NCI-H1092 (cell line): ENCODE data around the gene REG3A.

Source experiments
- DNase-seq: peaks from one replicate; lab custom pipeline; 2025; lab: John Stamatoyannopoulos, UW

The REG3A gene

GRCh38 chr2:79120194-79120713 is 39.3 kb downstream of the REG3A start, which contains the start of gene REG1A:
Gene REG1A (plus strand): TSS chr2:79120488. CDS start chr2:79120862, 374 bp downstream.
- DNase-seq: no peak

GRCh38 chr2:79116997-79117928 is 42.3 kb downstream of the REG3A start:
- DNase-seq: no peak

DNA sequence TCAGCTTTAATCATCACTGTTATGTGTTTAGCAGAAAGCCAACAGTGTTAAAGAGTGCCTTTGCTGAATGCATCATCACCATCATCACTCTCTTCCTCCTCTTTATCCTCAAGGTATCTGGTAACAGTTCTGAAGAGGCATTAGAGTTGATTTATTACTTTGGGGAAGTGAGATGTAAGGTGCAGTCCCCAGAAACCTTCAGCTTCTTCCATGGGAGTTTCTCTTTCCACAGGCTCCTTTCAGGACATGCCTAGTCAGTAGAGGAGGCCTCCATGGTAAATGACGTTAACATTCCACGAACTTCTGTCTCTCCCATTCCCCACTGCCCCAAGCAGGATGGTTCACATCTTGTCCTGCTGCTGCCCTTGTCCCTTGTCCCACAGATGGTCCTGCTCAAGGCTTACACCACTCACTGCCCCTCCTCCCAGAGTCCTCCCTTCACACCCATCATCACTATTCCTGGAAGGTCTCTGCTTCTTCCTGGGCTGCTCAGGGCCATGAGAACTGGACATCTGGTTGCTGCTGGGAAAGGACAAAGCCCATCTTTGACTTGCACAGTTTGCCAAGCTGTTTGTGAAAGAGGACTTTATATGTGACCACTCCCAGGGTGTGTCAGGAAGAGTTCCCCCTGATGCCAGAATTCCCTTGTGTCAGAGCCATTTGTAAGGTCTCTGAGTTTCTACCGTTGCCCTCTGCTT is 44.6 kb downstream of the REG3A start:
- DNase-seq: no peak

- no peak for DNase-seq
Observed at GRCh38 chr2:79112269-79112668, 47.3 kb downstream of the REG3A start.
